SJCRH30 (cell line): ENCODE data around the gene RAB40C. TPM values are rescaled to one million over a fixed set of nuclear protein-coding genes. Genes with fewer than 3 reads are reported as not detected.

ENCODE experiments used
- DNase-seq, 2 experiments: peaks; one replicate each; pipeline ENCODE4 v3.0.0-alpha.2; 2015 to 2020
- H3K27ac ChIP-seq: fragments of 250-450 bp; sonication (Bioruptor Pico); 2 replicates; pipeline ENCODE4 v1.5.1; 2020; ENCODE audit warnings: mild to moderate bottlenecking, moderate library complexity
- H3K27me3 ChIP-seq: fragments of 250-450 bp; sonication (Bioruptor Pico); 2 replicates; pipeline ENCODE4 v1.5.1; 2020; ENCODE audit warnings: mild to moderate bottlenecking, moderate library complexity
- H3K36me3 ChIP-seq: fragments of 250-450 bp; sonication (Bioruptor Pico); 2 replicates; pipeline ENCODE4 v1.5.1; 2020; ENCODE audit warnings: mild to moderate bottlenecking, moderate library complexity
- H3K4me1 ChIP-seq: fragments of 250-450 bp; sonication (Bioruptor Pico); 2 replicates; pipeline ENCODE4 v1.5.1; 2020; ENCODE audit warnings: mild to moderate bottlenecking, moderate library complexity
- H3K4me3 ChIP-seq: fragments of 250-450 bp; sonication (Bioruptor Pico); 2 replicates; pipeline ENCODE4 v1.5.1; 2020; ENCODE audit warnings: mild to moderate bottlenecking, moderate library complexity
- H3K9me3 ChIP-seq: fragments of 250-450 bp; sonication (Bioruptor Pico); replicated peaks from 2 replicates; pipeline ENCODE4 v1.5.1; 2020; ENCODE audit warnings: mild to moderate bottlenecking, moderate library complexity
- total RNA-seq: library from RNA; depleted of rRNA; stranded (reverse); fragments of >200 nt; shearing (Covaris generic); gene quantifications from 2 replicates; pipeline ENCODE4 v1.2.3, GENCODE V29; 2014

Gene RAB40C
- total RNA-seq, 1 experiment from 2014 or later: 14.4 TPM

DNA sequence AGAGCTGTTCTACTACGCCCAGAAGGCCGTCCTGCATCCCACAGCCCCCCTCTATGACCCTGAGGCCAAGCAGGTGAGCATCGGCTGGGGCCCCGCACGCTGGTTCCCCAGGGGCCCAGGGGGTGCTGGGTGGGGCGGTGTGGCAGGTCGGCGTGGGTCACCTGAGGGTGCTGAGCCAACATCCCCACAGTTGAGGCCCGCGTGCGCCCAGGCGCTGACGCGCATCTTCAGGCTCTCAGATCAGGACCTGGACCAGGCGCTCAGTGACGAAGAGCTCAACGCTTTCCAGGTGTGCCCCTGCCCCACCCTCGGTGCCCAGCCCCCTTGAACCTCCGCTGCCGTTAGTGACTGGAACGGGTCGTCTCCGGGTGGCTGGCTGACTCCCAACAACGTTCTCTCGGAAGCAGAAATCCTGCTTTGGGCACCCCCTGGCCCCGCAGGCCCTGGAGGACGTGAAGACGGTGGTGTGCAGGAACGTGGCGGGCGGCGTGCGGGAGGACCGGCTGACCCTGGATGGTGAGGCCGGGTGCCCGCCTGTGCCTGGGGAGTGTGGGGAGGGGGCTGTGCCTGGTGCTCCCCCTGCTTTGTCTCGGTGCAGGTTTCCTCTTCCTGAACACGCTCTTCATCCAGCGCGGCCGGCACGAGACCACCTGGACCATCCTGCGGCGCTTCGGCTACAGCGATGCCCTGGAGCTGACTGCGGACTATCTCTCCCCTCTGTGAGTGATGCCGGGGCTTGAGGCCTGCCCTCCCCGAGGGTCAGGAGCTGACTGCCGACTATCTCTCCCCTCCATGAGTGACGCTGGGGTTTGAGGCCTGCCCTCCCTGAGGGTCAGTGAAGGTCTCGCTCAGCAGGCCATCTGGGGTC, 80.9 kb downstream of the RAB40C start:
- H3K27ac ChIP-seq: no peak overlapping the region
- H3K27me3 ChIP-seq: no peaks in the 10 kb centered on the region
- peaks cover 5% of the 10 kb centered on the region; the same call in 1 of the 2 replicates for H3K4me1 ChIP-seq
- H3K9me3 ChIP-seq: no peaks in the 10 kb centered on the region
- H3K36me3 ChIP-seq: peaks cover 41% of the 10 kb centered on the region
- no peak overlapping the region for H3K4me3 ChIP-seq
- no peak for DNase-seq

DNA sequence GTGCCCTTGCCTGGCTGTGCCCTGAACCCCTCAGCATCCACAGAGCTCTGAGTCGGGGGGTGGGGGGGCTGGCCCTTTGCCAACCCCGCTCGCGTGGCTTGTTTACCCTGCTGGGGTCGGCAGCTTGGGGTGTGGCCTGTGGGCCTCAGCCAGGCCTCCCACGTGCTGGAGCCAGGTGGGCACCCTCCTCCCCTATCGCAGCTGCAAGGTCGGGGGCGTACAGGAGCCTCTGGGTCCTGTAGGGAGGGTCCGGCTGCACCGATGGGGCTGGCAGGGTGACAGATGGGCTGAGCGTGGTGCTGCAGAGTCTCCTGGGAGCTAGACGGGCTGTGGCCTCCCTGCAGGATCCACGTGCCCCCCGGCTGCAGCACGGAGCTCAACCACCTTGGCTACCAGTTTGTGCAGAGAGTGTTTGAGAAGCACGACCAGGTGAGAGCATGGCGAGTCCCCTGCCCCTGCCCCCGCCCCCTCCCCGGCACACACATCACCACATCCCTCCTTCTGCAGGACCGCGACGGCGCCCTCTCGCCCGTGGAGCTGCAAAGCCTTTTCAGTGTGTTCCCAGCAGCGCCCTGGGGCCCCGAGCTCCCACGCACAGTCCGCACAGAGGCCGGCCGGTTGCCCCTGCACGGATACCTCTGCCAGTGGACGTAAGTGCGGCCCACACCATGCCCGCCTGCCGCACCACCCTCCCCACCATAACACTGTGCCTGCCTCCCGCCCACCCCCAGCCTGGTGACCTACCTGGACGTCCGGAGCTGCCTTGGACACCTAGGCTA, 81.7 kb downstream of the RAB40C start:
- no peak overlapping the region for H3K4me3 ChIP-seq
- H3K9me3 ChIP-seq: no peaks in the 10 kb centered on the region
- peaks cover 5% of the 10 kb centered on the region; the same call in 1 of the 2 replicates for H3K4me1 ChIP-seq
- H3K27ac ChIP-seq: no peak overlapping the region
- H3K36me3 ChIP-seq: peaks cover 41% of the 10 kb centered on the region
- no peaks in the 10 kb centered on the region for H3K27me3 ChIP-seq
- DNase-seq: no peak

DNA sequence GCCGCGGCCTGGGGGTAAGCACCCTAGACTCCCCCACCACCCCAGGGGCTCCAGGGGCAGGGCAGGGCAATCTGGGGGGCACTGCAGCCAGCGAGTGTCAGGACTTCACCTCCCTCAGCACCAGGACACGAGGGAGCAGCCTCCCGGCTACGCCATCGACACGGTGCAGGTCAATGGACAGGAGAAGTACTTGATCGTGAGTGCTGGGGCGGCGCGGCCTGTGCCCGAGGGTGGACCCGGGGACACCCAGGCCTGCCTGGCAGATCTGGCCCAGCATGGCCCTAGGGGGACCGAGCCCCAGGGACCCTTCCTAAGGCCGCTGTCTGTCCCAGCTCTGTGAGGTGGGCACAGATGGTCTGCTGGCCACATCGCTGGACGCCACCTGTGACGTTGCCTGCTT, 82.5 kb downstream of the RAB40C start:
- DNase-seq: no peak
- no peak overlapping the region for H3K27ac ChIP-seq
- no peak overlapping the region for H3K4me3 ChIP-seq
- no peaks in the 10 kb centered on the region for H3K27me3 ChIP-seq
- no peaks in the 10 kb centered on the region for H3K9me3 ChIP-seq
- H3K36me3 ChIP-seq: peaks cover 41% of the 10 kb centered on the region
- peaks cover 5% of the 10 kb centered on the region; the same call in 1 of the 2 replicates for H3K4me1 ChIP-seq

DNA sequence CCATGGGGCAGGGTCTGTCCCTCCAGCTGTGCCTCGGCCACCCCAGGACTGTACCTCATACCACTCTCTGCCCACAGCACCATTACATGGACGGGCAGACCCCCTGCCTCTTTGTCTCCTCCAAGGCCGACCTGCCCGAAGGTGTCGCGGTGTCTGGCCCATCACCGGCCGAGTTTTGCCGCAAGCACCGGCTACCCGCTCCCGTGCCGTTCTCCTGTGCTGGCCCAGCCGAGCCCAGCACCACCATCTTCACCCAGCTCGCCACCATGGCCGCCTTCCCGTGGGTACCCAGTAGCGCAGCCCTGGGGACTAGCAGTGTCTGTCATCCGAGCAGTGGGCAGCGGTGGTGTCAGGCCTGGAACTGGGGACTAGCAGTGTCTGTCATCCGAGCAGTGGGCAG, 83.0 kb downstream of the RAB40C start:
- Histone ChIP-seq H3K27me3 (no peaks in the 10 kb centered on the region), H3K36me3 (peaks cover 41% of the 10 kb centered on the region), H3K4me3 (no peak overlapping the region), H3K9me3 (no peaks in the 10 kb centered on the region), H3K27ac (no peak overlapping the region), H3K4me1 (peaks cover 5% of the 10 kb centered on the region; the same call in 1 of the 2 replicates)
- DNase-seq: no peak

DNA sequence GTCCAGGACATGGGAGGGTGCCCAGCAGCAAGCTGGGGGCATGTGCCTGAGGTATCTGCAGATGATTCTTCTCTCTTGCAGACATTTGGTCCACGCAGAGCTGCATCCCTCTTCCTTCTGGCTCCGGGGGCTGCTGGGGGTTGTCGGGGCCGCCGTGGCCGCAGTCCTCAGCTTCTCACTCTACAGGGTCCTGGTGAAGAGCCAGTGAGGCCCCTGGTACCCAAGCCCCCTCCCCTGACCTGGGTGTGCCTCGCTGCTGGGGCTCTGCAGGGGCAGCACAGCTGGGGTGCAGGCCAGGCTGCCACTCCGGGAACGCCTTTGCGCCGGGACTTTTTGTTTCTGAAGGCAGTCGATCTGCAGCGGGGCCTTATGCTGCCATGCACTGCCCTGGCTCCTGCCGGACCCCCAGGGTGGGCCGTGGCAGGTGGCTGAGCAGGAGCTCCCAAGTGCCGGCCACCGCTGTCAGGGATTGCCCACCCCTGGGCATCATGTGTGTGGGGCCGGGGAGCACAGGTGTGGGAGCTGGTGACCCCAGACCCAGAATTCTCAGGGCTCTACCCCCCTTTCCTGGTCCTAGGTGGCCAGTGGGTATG, 83.6 kb downstream of the RAB40C start:
- no peak for DNase-seq
- Histone ChIP-seq H3K27ac (no peak overlapping the region), H3K36me3 (peaks cover 41% of the 10 kb centered on the region), H3K4me1 (peaks cover 8% of the 10 kb centered on the region; the same call in 1 of the 2 replicates), H3K27me3 (no peaks in the 10 kb centered on the region), H3K9me3 (no peaks in the 10 kb centered on the region), H3K4me3 (no peak overlapping the region)

DNA sequence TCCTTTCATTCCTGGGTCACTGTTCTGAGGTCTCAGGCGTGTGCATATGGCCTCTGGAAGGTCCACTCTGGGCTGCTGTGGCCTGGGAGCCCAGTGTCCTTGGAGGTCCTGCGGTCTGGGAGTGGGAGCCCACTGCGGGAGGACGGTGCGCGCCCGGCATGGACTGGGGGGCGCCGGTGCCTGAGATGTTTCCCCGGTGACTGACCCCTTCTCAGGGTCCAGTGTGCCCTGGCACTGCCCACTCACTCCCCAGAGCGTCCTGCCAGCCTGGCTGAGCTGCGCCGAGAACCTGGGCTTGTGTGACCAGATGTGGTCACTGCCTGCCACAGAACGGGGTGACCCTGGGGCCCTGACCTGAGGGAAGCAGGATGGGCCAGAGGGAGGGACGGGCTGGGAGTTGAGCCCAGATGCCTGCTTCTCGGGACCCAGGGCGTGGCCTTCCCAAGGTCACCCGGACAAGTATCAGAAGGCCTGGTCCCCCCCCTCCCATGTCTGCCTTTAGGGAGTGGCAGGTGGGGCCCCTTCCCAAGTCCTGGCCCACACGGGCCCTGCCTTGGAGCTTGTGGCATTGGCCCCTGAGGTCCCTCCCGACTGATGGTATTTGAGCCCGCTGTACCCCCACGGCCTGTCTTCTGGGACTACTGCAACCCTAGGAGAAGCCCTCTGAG, 84.5 kb downstream of the RAB40C start:
- Histone ChIP-seq H3K4me3 (no peak overlapping the region), H3K4me1 (peaks cover 10% of the 10 kb centered on the region; the same call in 1 of the 2 replicates), H3K27ac (no peak overlapping the region), H3K36me3 (peaks cover 41% of the 10 kb centered on the region), H3K27me3 (no peaks in the 10 kb centered on the region), H3K9me3 (no peaks in the 10 kb centered on the region)
- no peak for DNase-seq

DNA sequence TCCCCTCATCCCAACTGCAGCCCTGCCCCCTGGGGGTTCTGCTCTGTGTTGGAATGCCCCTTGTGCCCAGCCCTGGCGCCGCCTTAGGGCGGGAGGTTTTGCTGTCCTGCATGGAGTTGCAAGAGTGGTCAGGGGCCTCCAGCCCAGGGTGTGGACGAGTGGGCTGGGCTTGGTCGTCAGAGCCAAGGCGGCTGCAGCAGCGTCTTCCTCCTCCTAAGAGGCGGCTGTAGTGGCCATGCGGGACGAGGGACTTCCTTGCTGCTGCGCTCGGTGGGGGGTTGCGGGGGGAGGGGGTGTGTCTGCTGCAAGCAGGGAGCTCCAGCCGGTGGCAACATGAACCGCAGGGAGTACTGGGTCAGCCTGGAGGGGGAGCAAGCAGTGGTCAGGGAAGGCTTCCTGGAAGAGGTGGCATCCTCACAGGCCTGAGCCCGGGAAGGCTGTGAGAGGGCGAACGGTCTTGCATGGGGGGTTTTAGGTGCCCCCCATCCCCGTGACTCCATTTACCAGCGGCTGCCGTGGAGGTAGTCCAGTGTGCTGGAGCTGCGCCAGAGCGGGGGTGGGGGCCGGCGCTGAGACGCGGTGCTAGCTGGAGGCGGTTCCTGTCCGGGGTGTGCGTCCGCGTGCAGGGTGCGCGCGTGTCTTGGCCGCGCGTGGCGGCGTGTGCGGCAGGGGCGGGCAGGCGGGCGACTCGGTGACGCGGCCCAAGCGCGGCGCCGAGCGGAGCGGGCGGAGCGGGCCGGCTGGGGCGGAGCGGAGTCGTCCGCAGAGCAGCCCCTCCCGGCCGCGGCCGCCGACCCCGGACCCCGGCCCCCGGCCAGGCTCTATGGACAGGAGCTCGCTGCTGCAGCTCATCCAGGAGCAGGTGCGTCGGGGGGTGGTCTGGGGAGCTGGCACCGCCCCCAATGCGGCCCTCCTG, 85.4 kb downstream of the RAB40C start, which contains the start of gene RHBDL1:
TSS of gene RHBDL1 (plus strand) at position 704 of the 916 bp plus-strand sequence. CDS start at position 824, 120 bp downstream.
- Histone ChIP-seq H3K27me3 (no peaks in the 10 kb centered on the region), H3K9me3 (no peaks in the 10 kb centered on the region), H3K27ac (no peak within 1 kb of the TSS), H3K4me3 (no peak within 1 kb of the TSS), H3K4me1 (peaks cover 10% of the 10 kb centered on the region; the same call in 1 of the 2 replicates), H3K36me3 (peaks cover 34% of the 10 kb centered on the region)
- DNase-seq: no peak

DNA sequence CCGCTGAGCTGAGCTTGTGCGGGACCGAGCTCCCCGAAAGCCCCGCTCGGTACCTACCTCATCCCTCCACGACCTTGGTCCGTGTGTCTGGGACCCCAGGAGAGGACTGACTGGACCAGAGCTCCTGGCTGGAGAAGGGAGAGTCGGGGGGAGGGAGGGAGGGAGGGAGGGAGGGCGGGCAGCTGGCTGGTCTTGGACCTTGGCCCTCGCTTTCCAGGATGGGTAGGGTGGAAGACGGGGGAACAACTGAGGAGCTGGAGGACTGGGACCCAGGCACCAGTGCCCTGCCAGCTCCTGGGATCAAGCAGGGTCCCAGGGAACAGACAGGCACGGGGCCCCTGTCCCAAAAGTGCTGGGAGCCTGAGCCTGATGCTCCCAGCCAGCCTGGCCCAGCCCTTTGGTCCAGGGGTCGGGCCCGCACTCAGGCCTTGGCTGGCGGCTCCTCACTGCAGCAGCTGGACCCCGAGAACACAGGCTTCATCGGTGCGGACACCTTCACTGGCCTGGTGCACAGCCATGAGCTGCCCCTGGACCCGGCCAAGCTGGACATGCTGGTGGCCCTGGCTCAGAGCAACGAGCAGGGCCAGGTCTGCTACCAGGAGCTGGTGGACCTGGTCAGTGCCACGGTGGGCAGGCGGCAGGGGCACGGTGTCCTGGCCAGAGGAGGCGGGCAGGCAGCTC, 86.2 kb downstream of the RAB40C start:
- Histone ChIP-seq H3K9me3 (no peaks in the 10 kb centered on the region), H3K4me3 (no peak overlapping the region), H3K36me3 (peaks cover 27% of the 10 kb centered on the region)

DNA sequence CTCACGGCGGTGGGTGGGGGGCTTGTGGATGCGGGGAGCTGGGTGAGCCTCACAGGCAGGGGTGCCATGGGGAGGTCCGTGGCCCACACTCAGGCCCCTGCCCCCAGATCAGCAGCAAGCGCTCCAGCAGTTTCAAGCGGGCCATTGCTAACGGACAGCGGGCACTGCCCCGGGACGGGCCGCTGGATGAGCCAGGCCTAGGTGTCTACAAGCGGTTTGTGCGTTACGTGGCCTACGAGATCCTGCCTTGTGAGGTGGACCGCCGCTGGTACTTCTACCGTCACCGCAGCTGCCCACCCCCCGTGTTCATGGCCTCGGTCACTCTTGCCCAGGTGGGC, 86.7 kb downstream of the RAB40C start:
- Histone ChIP-seq H3K4me1 (peaks cover 13% of the 10 kb centered on the region), H3K36me3 (peaks cover 28% of the 10 kb centered on the region), H3K27ac (no peak overlapping the region), H3K9me3 (no peaks in the 10 kb centered on the region), H3K4me3 (no peak overlapping the region), H3K27me3 (no peaks in the 10 kb centered on the region)
- no peak for DNase-seq

More for the DNA sequence above, 86.2 kb downstream of the RAB40C start:
- no peaks in the 10 kb centered on the region for H3K27me3 ChIP-seq
- peaks cover 10% of the 10 kb centered on the region; the same call in 1 of the 2 replicates for H3K4me1 ChIP-seq
- H3K27ac ChIP-seq: no peak overlapping the region
- DNase-seq: no peak

DNA sequence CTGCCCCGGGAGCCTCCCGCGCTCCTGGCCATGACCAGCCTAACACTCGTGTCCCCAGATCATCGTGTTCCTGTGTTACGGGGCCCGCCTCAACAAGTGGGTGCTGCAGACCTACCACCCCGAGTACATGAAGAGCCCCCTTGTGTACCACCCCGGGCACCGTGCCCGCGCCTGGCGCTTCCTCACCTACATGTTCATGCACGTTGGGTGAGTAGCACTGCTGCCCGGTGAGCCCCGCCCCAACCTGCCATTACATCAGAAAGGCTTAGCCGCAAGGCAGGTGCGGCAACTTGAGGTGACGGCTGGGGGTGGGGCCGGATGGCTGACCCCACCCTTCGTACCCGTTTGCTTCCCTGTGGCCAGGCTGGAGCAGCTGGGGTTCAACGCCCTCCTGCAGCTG, 87.0 kb downstream of the RAB40C start:
- Histone ChIP-seq H3K27me3 (no peaks in the 10 kb centered on the region), H3K9me3 (no peaks in the 10 kb centered on the region), H3K36me3 (peaks cover 29% of the 10 kb centered on the region), H3K4me3 (no peak overlapping the region), H3K4me1 (peaks cover 17% of the 10 kb centered on the region), H3K27ac (no peak overlapping the region)
- no peak for DNase-seq

DNA sequence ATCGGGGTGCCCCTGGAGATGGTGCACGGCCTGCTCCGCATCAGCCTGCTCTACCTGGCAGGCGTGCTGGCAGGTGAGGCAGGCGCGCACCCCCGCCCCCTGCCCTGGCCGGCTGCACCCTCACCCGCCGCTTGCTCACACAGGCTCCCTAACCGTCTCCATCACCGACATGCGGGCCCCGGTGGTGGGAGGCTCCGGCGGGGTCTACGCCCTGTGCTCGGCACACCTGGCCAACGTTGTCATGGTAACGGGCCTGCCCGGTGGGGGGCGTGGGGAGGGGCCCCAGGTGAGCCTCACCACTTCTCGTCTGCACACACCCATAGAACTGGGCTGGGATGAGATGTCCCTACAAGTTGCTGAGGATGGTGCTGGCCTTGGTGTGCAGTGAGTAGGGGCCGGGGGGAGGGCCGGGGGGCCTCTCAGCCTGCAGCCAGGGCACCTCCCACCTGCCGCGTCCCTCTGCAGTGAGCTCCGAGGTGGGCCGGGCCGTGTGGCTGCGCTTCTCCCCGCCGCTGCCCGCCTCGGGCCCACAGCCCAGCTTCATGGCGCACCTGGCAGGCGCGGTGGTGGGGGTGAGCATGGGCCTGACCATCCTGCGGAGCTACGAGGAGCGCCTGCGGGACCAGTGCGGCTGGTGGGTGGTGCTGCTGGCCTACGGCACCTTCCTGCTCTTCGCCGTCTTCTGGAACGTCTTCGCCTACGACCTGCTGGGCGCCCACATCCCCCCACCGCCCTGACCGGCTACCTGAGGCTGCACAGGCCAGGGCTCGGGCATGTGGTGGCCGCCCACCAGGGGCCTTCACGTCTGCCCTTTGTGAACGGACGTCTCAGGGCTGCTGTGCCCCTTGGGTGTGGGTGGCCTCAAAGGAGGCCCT, 87.7 kb downstream of the RAB40C start:
- Histone ChIP-seq H3K4me3 (no peak overlapping the region), H3K36me3 (peaks cover 29% of the 10 kb centered on the region), H3K9me3 (no peaks in the 10 kb centered on the region), H3K4me1 (peaks cover 20% of the 10 kb centered on the region), H3K27me3 (no peaks in the 10 kb centered on the region), H3K27ac (no peak overlapping the region)
- no peak for DNase-seq

DNA sequence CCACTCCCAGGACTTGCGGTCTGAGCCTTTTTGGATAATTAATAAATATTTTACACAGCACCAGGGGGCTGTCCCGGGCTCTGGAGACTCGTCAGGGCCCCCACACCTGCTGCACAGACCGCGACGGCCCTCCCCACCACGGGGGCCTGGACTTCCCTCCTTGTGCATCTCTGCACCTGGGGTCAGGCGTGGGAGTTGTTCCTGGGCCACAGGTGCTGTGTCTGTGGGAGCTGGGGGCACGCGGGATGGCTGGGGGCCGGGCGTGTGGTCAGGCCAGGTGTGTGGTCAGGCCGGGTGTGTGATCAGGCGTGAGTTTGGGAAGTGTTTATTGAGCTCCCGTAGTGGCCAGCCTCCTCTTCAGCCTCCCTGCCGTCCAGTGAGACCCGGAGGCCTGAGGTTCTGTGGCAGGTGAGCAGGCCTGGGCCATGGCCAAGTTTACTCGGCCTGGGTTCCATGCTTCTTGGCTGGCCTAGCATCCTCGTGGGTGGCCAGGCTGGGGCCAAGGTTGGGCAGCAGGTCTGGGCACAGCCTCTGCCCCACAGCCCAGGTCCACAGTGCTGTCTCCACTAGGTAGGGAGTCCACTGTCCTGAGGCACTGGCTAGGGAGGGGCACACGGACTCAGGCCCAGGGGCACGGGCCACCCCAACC, 88.5 kb downstream of the RAB40C start:
- Histone ChIP-seq H3K27me3 (no peaks in the 10 kb centered on the region), H3K9me3 (no peaks in the 10 kb centered on the region), H3K36me3 (peaks cover 28% of the 10 kb centered on the region), H3K27ac (no peak overlapping the region), H3K4me3 (peak overlapping the region; percentile 65; the same call in 1 of the 2 replicates), H3K4me1 (peaks cover 20% of the 10 kb centered on the region)
- no peak for DNase-seq
